Endothelial cell of umbilical vein (primary cell): Measurements from ENCODE around the gene CLDN19. TPM values are rescaled to one million over a fixed set of nuclear protein-coding genes. Genes with fewer than 3 reads are reported as not detected.
"Not testable (repeated sequence)": the region's sequence is repeated elsewhere in the genome, so short reads cannot be mapped to it uniquely, and the experiment has no call there.

Experiments
- BruUV-seq: library from RNA; stranded (reverse); fragments of 400-500 nt; replicated peaks from 2 replicates; lab custom pipeline; 2021; lab: Mats Ljungman, UMichigan
- CTCF ChIA-PET: fragments of 300-600, 350-600 bp; sonication (Branson Sonifier 250); formaldehyde crosslinking; loops from one replicate; lab custom pipeline; 2021; ENCODE audit warnings: antibody characterized with exemption, inconsistent platforms; lab: Charles Lee
- POLR2A ChIA-PET: fragments of 300-600, 350-600 bp; sonication (Branson Sonifier 250); formaldehyde crosslinking; loops from one replicate; lab custom pipeline; 2021; ENCODE audit warnings: antibody characterized with exemption, inconsistent platforms; lab: Charles Lee
- DNase-seq: peaks from one replicate; pipeline ENCODE4 v3.0.0-alpha.2; 2011; ENCODE audit warnings: low read depth, low spot score
- FAIRE-seq: peaks from 2 replicates; lab custom pipeline; 2011; peaks lifted over from hg19 to GRCh38; lab: Jason Lieb, UNC
- H2AFZ ChIP-seq: 2 replicates; pipeline ENCODE4 v1.6.0; 2012; ENCODE audit warnings: low read depth, low read length, control low read depth, inconsistent platforms
- H3K27ac ChIP-seq: 2 replicates; pipeline ENCODE4 v1.5.1; 2011; ENCODE audit warnings: low read depth, mild to moderate bottlenecking, control low read depth, low read length, moderate library complexity; ENCODE audit not compliant: insufficient read depth
- H3K27me3 ChIP-seq, 2 experiments: 2 replicates each; pipeline versions ENCODE4 v1.6.0 to v1.6.1; 2011; ENCODE audit warnings: low read length in 2 of 2, mixed read lengths in 1 of 2; ENCODE audit not compliant: control insufficient read depth in 2 of 2, insufficient read depth in 2 of 2
- H3K36me3 ChIP-seq, 2 experiments: 2 replicates in 1 of 2; 3 replicates in 1 of 2; pipeline ENCODE4 v1.5.1; 2011; ENCODE audit warnings: low read length in 2 of 2, mild to moderate bottlenecking in 1 of 2, moderate library complexity in 1 of 2; ENCODE audit not compliant: control insufficient read depth in 2 of 2, insufficient read depth in 2 of 2; ENCODE audit errors: extremely low read depth in 1 of 2
- H3K4me1 ChIP-seq: 3 replicates; pipeline ENCODE4 v1.5.1; 2011; ENCODE audit warnings: mild to moderate bottlenecking, low read length; ENCODE audit not compliant: control insufficient read depth, insufficient read depth; ENCODE audit errors: extremely low read depth
- H3K4me2 ChIP-seq: 2 replicates; pipeline ENCODE4 v1.6.1; 2011; ENCODE audit warnings: low read length, control low read depth, mixed read lengths; ENCODE audit not compliant: insufficient read depth
- H3K4me3 ChIP-seq, 3 experiments: fragments of 200-600 bp in 1 of 3; sonication (generic), shearing (Covaris generic) in 1 of 3; replicated peaks in 1 of 3; 2 replicates each; pipeline ENCODE4 v1.5.1; 2011 to 2016; ENCODE audit warnings: control low read depth in 3 of 3, low read length in 3 of 3, mild to moderate bottlenecking in 2 of 3, inconsistent platforms in 1 of 3, low read depth in 1 of 3, moderate library complexity in 1 of 3; ENCODE audit not compliant: insufficient read depth in 1 of 3
- H3K79me2 ChIP-seq: 2 replicates; pipeline ENCODE4 v1.6.0; 2012; ENCODE audit warnings: low read length, inconsistent platforms; ENCODE audit not compliant: control insufficient read depth, insufficient read depth
- H3K9ac ChIP-seq: replicated peaks from 2 replicates; pipeline ENCODE3; 2011; ENCODE audit warnings: low read length, control low read depth; ENCODE audit not compliant: insufficient read depth; ENCODE audit errors: extremely low read depth
- H3K9me1 ChIP-seq: replicated peaks from 3 replicates; pipeline ENCODE4 v1.6.0; 2011; ENCODE audit warnings: mild to moderate bottlenecking, low read length; ENCODE audit not compliant: control insufficient read depth, insufficient read depth; ENCODE audit errors: extremely low read depth
- H3K9me3 ChIP-seq: replicated peaks from 2 replicates; pipeline ENCODE4 v1.5.1; 2012; ENCODE audit warnings: low read length, inconsistent platforms; ENCODE audit not compliant: control insufficient read depth, insufficient read depth
- H4K20me1 ChIP-seq: replicated peaks from 2 replicates; pipeline ENCODE3; 2011; ENCODE audit warnings: mild to moderate bottlenecking, low read length; ENCODE audit not compliant: control insufficient read depth, insufficient read depth; ENCODE audit errors: extremely low read depth
- EZH2 ChIP-seq: IDR thresholded peaks from 2 replicates; pipeline ENCODE4 v1.6.1; 2012; ENCODE audit warnings: borderline replicate concordance, low read depth, mild to moderate bottlenecking, moderate library complexity, low read length, inconsistent platforms; ENCODE audit not compliant: severe bottlenecking
- FOS ChIP-seq: IDR thresholded peaks from 2 replicates; pipeline ENCODE4 v1.6.1; 2011; ENCODE audit warnings: mild to moderate bottlenecking, low read length, moderate library complexity, borderline replicate concordance; ENCODE audit not compliant: insufficient read depth
- GATA2 ChIP-seq: IDR thresholded peaks from 2 replicates; pipeline ENCODE4 v1.7.0; 2011; ENCODE audit warnings: low read depth, mild to moderate bottlenecking, moderate library complexity, mixed read lengths, low read length; ENCODE audit not compliant: insufficient read length, insufficient read depth
- JUN ChIP-seq: IDR thresholded peaks from 2 replicates; pipeline ENCODE4 v1.6.1; 2011; ENCODE audit warnings: borderline replicate concordance, low read depth; ENCODE audit not compliant: insufficient read length, insufficient read depth
- MYC ChIP-seq: IDR thresholded peaks from one replicate; pipeline ENCODE4 v1.6.1; 2011; ENCODE audit warnings: mild to moderate bottlenecking, low read depth, low read length
- POLR2A ChIP-seq: IDR thresholded peaks from 2 replicates; pipeline ENCODE4 v1.6.1; 2012; ENCODE audit warnings: low read depth, mild to moderate bottlenecking, control low read depth, low read length
- POLR2AphosphoS5 ChIP-seq: IDR thresholded peaks from 2 replicates; pipeline ENCODE4 v1.6.1; 2012; ENCODE audit warnings: low read depth, mild to moderate bottlenecking, control low read depth, low read length, moderate library complexity; ENCODE audit not compliant: insufficient read depth
- dilution Hi-C: fragments of 300-500 bp; cut with MboI; formaldehyde crosslinking; loops from one replicate; pipeline ENCODE4 v1.15.0; 2019; ENCODE audit warnings: low sequenced_read_pairs; ENCODE audit not compliant: extremely low pct_ligation_motif_present
- intact Hi-C: fragments of 100-400 bp; cut with micrococcal nuclease; formaldehyde crosslinking; loops from one replicate; pipeline ENCODE4 v1.10.0; 2022
- polyA plus RNA-seq, 4 experiments: library from polyadenylated mRNA; depleted of rRNA in 3 of 4; stranded (reverse) in 3 of 4; unstranded in 1 of 4; fragments of >200 nt; gene quantifications; 2 replicates each; pipeline versions ENCODE4 v1.2.1 to v1.2.3, GENCODE V29; 2011 to 2012; ENCODE audit warnings: missing spikeins in 1 of 4
- total RNA-seq: library from RNA; stranded (reverse); gene quantifications from 2 replicates; pipeline ENCODE4 v1.2.3, GENCODE V29; 2021
- TF ChIP-seq, protein P1 (sequence below), 2 donors: IDR thresholded peaks; 1 replicate in 1 of 2; 2 replicates in 1 of 2; pipeline ENCODE4 v1.5.1; 2011; ENCODE audit warnings: low read length in 2 of 2, mild to moderate bottlenecking in 2 of 2, moderate library complexity in 2 of 2, control low read depth in 1 of 2, inconsistent platforms in 1 of 2, low read depth in 1 of 2; ENCODE audit not compliant: insufficient read depth in 1 of 2; ENCODE audit errors: extremely low read depth in 1 of 2
- TF ChIP-seq, protein P2 (sequence below): IDR thresholded peaks from 2 replicates; pipeline ENCODE4 v1.6.1; 2011; ENCODE audit not compliant: insufficient read depth, insufficient read length

The CLDN19 gene
- total and polyA plus RNA-seq, 2 donors (not counting 3 experiments of a cell fraction or from before 2014, with no cell fraction given) = not detected

DNA sequence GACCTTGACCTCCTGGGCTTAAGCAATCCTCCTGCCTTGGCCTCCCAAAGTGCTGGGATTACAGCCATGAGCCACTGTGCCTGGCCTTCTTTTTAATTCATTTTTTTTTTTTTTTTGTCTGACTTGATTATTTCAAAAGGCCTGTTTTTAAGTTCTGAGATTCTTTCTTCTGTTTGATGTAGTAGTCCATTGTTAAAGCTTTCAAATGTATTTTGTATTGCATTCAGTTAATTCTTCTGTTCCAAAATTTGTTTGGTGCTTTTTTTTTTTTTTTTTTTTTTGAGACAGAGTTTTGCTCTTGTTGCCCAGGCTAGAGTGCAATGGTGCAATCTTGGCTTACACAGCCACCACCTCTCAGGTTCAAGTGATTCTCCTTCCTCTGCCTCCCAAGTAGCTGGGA, 25.6 kb downstream of the CLDN19 start:
- FAIRE-seq = not testable (repeated sequence)

DNA sequence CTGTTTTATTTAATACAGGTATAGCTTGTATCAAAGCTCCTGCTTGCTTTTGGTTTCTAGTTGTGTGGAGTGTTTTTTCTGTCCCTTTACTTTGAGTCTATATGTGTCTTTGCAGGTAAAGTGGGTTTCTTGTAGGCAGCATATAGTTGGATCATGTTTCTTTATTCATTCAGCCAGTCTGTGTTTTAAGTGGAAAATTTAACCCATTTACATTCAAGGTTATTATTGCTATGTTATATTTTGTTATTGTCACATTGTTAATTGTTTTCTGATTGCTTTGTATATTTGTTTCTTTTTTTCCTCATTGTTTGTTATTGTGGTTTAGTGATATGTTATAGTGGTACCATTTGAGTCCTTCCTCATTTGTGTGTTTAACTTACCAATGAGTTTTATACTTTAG, 26.7 kb downstream of the CLDN19 start:
- Histone ChIP-seq H3K79me2 (peaks cover 13% of the 10 kb centered on the region), H3K4me3 (no peak overlapping the region), H3K27me3 (no peaks in the 10 kb centered on the region), H4K20me1 (no peaks in the 10 kb centered on the region), H3K9me1 (no peaks in the 10 kb centered on the region), H3K36me3 (peaks cover 1 to 3% of the 10 kb centered on the region in 2 experiments), H3K4me1 (no peaks in the 10 kb centered on the region), H2AFZ (no peak overlapping the region), H3K27ac (no peak overlapping the region), H3K9ac (no peak overlapping the region), H3K4me2 (no peak overlapping the region), H3K9me3 (no peaks in the 10 kb centered on the region)
- intact Hi-C loops (no loop called here), dilution Hi-C loops (no loop called here)
- BruUV-seq = no TSS peak
- CTCF ChIA-PET = no interaction called here
- TF ChIP-seq POLR2AphosphoS5 (no peak), EZH2 (no peak), POLR2A (no peak), JUN (no peak), GATA2 (no peak), MYC (no peak), FOS (no peak)
- TF ChIP-seq, protein P1, sequence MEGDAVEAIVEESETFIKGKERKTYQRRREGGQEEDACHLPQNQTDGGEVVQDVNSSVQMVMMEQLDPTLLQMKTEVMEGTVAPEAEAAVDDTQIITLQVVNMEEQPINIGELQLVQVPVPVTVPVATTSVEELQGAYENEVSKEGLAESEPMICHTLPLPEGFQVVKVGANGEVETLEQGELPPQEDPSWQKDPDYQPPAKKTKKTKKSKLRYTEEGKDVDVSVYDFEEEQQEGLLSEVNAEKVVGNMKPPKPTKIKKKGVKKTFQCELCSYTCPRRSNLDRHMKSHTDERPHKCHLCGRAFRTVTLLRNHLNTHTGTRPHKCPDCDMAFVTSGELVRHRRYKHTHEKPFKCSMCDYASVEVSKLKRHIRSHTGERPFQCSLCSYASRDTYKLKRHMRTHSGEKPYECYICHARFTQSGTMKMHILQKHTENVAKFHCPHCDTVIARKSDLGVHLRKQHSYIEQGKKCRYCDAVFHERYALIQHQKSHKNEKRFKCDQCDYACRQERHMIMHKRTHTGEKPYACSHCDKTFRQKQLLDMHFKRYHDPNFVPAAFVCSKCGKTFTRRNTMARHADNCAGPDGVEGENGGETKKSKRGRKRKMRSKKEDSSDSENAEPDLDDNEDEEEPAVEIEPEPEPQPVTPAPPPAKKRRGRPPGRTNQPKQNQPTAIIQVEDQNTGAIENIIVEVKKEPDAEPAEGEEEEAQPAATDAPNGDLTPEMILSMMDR (IDR thresholded peaks at IDR 0.05; ENCODE audit: extremely low read depth in 1 of 2, insufficient read depth in 1 of 2, low read depth in 1 of 2, low read length in 2 of 2) = no peak
- TF ChIP-seq, protein P2, sequence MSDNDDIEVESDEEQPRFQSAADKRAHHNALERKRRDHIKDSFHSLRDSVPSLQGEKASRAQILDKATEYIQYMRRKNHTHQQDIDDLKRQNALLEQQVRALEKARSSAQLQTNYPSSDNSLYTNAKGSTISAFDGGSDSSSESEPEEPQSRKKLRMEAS = no peak
- DNase-seq = no peak
- POLR2A ChIA-PET = no interaction called here
- no peak for FAIRE-seq

More for the DNA sequence above, 25.6 kb downstream of the CLDN19 start:
- H3K4me2 ChIP-seq, BruUV-seq, H3K4me3 ChIP-seq, H2AFZ ChIP-seq, DNase-seq, H4K20me1 ChIP-seq, H3K27ac ChIP-seq, H3K36me3 ChIP-seq, H3K27me3 ChIP-seq, POLR2A ChIA-PET, H3K4me1 ChIP-seq, H3K9me1 ChIP-seq, H3K9ac ChIP-seq, intact Hi-C loops, dilution Hi-C loops, H3K9me3 ChIP-seq: not testable (repeated sequence)
- peaks cover 13% of the 10 kb centered on the region for H3K79me2 ChIP-seq
- CTCF ChIA-PET = interaction anchor here (0.8 kb wide), 1 partner anchor 22 kb away, joined by 3 read pairs; no protein-coding TSS in a partner anchor

DNA sequence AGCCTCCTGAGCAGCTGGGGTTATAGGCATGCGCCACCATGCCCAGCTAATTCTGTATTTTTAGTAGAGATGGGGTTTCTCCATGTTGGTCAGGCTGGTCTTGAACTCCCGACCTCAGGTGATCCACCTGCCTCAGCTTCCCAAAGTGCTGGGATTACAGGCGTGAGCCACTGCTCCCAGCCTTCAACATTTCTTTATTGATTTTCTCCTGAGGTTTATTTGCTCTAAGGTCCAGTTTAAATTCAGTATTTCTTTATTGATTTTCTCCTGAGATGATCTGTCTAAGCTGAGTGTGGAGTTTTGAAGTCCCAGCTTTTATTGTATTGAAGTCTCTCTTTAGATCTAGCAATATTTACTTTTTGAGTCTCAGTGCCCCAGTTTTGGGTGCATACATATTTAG, 27.2 kb downstream of the CLDN19 start:
- H2AFZ ChIP-seq, CTCF ChIA-PET, H3K9me3 ChIP-seq, FAIRE-seq, H3K27me3 ChIP-seq, H3K9me1 ChIP-seq, H3K4me2 ChIP-seq, H3K9ac ChIP-seq, H4K20me1 ChIP-seq, H3K4me1 ChIP-seq, H3K36me3 ChIP-seq, DNase-seq, H3K27ac ChIP-seq, BruUV-seq, intact Hi-C loops, dilution Hi-C loops, H3K4me3 ChIP-seq: not testable (repeated sequence)
- H3K79me2 ChIP-seq = peaks cover 14% of the 10 kb centered on the region
- POLR2A ChIA-PET = interaction anchor here (0.7 kb wide), 1 partner anchor 30 kb away, joined by 4 read pairs; no protein-coding TSS in a partner anchor
